ENCODE measurements around the gene CAMK1D.
"Not testable (repeated sequence)": the region's sequence is repeated elsewhere in the genome, so short reads cannot be mapped to it uniquely, and the experiment has no call there.

CAMK1D gene

GRCh38 chr10:12699258-12699700 is 349.9 kb downstream of the CAMK1D start:
- DNase-seq (ENCODE audit: low read depth in 2 of 2) = no peak

GRCh38 chr10:12699781-12700556 is 350.6 kb downstream of the CAMK1D start:
- no peak for DNase-seq (ENCODE audit: low read depth in 2 of 2)

- DNase-seq (ENCODE audit: low read depth in 2 of 2) = no peak
These were observed 351.2 kb downstream of the CAMK1D start for GRCh38 chr10:12700557-12700874.

GRCh38 chr10:12701696-12702095 is 352.3 kb downstream of the CAMK1D start:
- DNase-seq (ENCODE audit: low read depth in 2 of 2) = no peak

- DNase-seq (ENCODE audit: low read depth in 2 of 2) = no peak
These were observed 352.9 kb downstream of the CAMK1D start for GRCh38 chr10:12702215-12702770.

GRCh38 chr10:12703126-12703525 is 353.8 kb downstream of the CAMK1D start:
- DNase-seq (ENCODE audit: low read depth in 2 of 2) = no peak

- no peak for DNase-seq (ENCODE audit: low read depth in 2 of 2)
These were observed 354.5 kb downstream of the CAMK1D start for GRCh38 chr10:12703813-12704212.

GRCh38 chr10:12704488-12704887 is 355.1 kb downstream of the CAMK1D start:
- no peak for DNase-seq (ENCODE audit: low read depth in 2 of 2)

GRCh38 chr10:12705943-12706342 is 356.6 kb downstream of the CAMK1D start:
- DNase-seq (ENCODE audit: low read depth in 2 of 2) = no peak

- no peak for DNase-seq (ENCODE audit: low read depth in 2 of 2)
These were observed 358.3 kb downstream of the CAMK1D start for GRCh38 chr10:12707461-12708185.

- no peak for DNase-seq (ENCODE audit: low read depth in 2 of 2)
These were observed 359.7 kb downstream of the CAMK1D start for GRCh38 chr10:12709000-12709401.

GRCh38 chr10:12709521-12709963 is 360.2 kb downstream of the CAMK1D start:
- no peak for DNase-seq (ENCODE audit: low read depth in 2 of 2)

GRCh38 chr10:12710157-12710556 is 360.8 kb downstream of the CAMK1D start:
- no peak for DNase-seq (ENCODE audit: low read depth in 2 of 2)

- DNase-seq (ENCODE audit: low read depth in 2 of 2) = peak; percentile 24 to 48
These were observed 361.4 kb downstream of the CAMK1D start for GRCh38 chr10:12710594-12711349.

GRCh38 chr10:12711350-12711708 is 362.0 kb downstream of the CAMK1D start:
- no peak for DNase-seq (ENCODE audit: low read depth in 2 of 2)

GRCh38 chr10:12712293-12712983 is 363.1 kb downstream of the CAMK1D start:
- DNase-seq (ENCODE audit: low read depth in 2 of 2) = no peak

- DNase-seq (ENCODE audit: low read depth in 2 of 2) = not testable (repeated sequence)
These were observed 363.6 kb downstream of the CAMK1D start for GRCh38 chr10:12712984-12713316.

- DNase-seq (ENCODE audit: low read depth in 2 of 2) = no peak
These were observed 366.7 kb downstream of the CAMK1D start for GRCh38 chr10:12716042-12716441.

- DNase-seq (ENCODE audit: low read depth in 2 of 2) = no peak
These were observed 368.8 kb downstream of the CAMK1D start for GRCh38 chr10:12717981-12718707.

- DNase-seq (ENCODE audit: low read depth in 2 of 2) = no peak
These were observed 370.0 kb downstream of the CAMK1D start for GRCh38 chr10:12719365-12719764.

Data from stimulated activated CD8-positive, alpha-beta memory T cell treated with anti-CD3 and anti-CD28 coated beads, Interleukin-15, amount 100 ng/mL, for 4 hours (primary cell).